ENCODE data around the gene DHX34. TPM values are rescaled to one million over a fixed set of nuclear protein-coding genes. Genes with fewer than 3 reads are reported as not detected.

The DHX34 gene
- total and polyA plus RNA-seq, 4 donors: 3.1 to 11.6 (median 6.1) TPM

DNA sequence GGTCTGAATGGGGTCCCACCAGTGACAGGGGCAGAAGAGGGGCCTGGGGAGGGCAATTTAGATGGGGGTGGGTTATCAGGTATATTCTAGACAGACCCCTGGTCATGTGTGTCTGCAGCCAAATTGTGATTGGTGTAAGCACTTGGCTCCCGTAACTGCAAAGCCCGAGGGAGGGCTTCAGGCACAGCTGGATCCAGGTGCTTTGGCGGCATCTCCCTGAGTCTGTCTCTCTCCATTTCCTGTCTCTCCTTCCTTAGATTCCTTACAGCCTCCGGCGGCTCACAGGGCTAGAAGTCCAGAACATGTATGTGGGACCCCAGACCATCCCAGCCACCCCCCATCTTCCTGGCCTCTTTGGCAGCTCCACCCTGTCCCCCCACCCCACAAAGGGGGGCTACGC lies 31.4 kb downstream of the DHX34 start:
- DNase-seq (ENCODE audit: low spot score): no peak
- H3K4me1 ChIP-seq (ENCODE audit: control insufficient read depth in 4 of 4, insufficient read depth in 4 of 4, low read length in 3 of 4): peaks cover 7 to 16% (median 12%) of the 10 kb centered on the region in 4 donors
- no peaks in the 10 kb centered on the region for H3K27me3 ChIP-seq (ENCODE audit: control insufficient read depth in 4 of 4, insufficient read depth in 4 of 4, low read length in 3 of 4)
- H3K36me3 ChIP-seq (ENCODE audit: control insufficient read depth in 4 of 4, insufficient read depth in 3 of 4, low read depth in 1 of 4, low read length in 3 of 4): peaks cover 10 to 43% (median 18%) of the 10 kb centered on the region in 4 donors
- no peak for TF ChIP-seq RXRA (IDR thresholded peaks at IDR 0.05)
- H3K9ac ChIP-seq (ENCODE audit: low read depth in 1 of 2, low read length in 2 of 2): no peak overlapping the region
- no peaks in the 10 kb centered on the region for H3K9me3 ChIP-seq (ENCODE audit: control insufficient read depth in 4 of 4, low read length in 3 of 4)
- 98% methylated on average over 6 of the region's 6 CpGs for WGBS
- no peak overlapping the region for H3K4me3 ChIP-seq (ENCODE audit: low read depth in 1 of 3, low read length in 3 of 3)
- H3K27ac ChIP-seq (ENCODE audit: low read depth in 1 of 2, low read length in 2 of 2): no peak overlapping the region

DNA sequence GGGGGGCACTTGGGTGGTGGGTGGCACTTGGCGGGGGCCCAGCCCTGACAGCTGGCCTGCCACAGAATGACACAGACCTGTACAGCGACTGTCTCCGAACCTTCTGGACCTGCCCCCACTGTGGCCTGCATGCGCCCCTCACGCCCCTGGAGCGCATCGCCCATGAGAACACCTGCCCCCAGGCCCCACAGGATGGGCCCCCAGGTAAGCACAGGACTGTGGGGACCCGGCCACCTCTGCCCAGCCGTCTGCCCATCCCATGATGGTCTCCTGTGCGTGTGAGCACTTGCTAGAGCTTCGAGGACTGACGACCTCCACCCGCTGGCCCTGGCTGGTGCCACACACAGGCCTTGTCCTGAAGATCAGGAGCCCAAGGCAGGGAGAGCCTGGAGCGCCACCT lies 32.0 kb downstream of the DHX34 start:
- WGBS: 95% methylated on average over 14 of the region's 14 CpGs
- no peaks in the 10 kb centered on the region for H3K27me3 ChIP-seq (ENCODE audit: control insufficient read depth in 4 of 4, insufficient read depth in 4 of 4, low read length in 3 of 4)
- no peak for DNase-seq (ENCODE audit: low spot score)
- H3K9me3 ChIP-seq (ENCODE audit: control insufficient read depth in 4 of 4, low read length in 3 of 4): no peaks in the 10 kb centered on the region
- H3K4me1 ChIP-seq (ENCODE audit: control insufficient read depth in 4 of 4, insufficient read depth in 4 of 4, low read length in 3 of 4): peaks cover 7 to 14% (median 11%) of the 10 kb centered on the region in 4 donors
- TF ChIP-seq JUND (IDR thresholded peaks at IDR 0.05) (no peak), YY1 (IDR thresholded peaks at IDR 0.05) (no peak), SP1 (IDR thresholded peaks at IDR 0.05) (no peak), HNF4A (conservative IDR thresholded peaks at IDR 0.05) (no peak), RAD21 (IDR thresholded peaks at IDR 0.05) (no peak), FOXA2 (IDR thresholded peaks at IDR 0.05) (no peak), RXRA (IDR thresholded peaks at IDR 0.05) (no peak), TAF1 (conservative IDR thresholded peaks at IDR 0.05) (no peak), HNF4G (IDR thresholded peaks at IDR 0.05) (no peak), FOXA1 (IDR thresholded peaks at IDR 0.05) (no peak)
- TF ChIP-seq, protein P1, sequence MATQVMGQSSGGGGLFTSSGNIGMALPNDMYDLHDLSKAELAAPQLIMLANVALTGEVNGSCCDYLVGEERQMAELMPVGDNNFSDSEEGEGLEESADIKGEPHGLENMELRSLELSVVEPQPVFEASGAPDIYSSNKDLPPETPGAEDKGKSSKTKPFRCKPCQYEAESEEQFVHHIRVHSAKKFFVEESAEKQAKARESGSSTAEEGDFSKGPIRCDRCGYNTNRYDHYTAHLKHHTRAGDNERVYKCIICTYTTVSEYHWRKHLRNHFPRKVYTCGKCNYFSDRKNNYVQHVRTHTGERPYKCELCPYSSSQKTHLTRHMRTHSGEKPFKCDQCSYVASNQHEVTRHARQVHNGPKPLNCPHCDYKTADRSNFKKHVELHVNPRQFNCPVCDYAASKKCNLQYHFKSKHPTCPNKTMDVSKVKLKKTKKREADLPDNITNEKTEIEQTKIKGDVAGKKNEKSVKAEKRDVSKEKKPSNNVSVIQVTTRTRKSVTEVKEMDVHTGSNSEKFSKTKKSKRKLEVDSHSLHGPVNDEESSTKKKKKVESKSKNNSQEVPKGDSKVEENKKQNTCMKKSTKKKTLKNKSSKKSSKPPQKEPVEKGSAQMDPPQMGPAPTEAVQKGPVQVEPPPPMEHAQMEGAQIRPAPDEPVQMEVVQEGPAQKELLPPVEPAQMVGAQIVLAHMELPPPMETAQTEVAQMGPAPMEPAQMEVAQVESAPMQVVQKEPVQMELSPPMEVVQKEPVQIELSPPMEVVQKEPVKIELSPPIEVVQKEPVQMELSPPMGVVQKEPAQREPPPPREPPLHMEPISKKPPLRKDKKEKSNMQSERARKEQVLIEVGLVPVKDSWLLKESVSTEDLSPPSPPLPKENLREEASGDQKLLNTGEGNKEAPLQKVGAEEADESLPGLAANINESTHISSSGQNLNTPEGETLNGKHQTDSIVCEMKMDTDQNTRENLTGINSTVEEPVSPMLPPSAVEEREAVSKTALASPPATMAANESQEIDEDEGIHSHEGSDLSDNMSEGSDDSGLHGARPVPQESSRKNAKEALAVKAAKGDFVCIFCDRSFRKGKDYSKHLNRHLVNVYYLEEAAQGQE (IDR thresholded peaks at IDR 0.05): no peak
- TF ChIP-seq, protein P2, sequence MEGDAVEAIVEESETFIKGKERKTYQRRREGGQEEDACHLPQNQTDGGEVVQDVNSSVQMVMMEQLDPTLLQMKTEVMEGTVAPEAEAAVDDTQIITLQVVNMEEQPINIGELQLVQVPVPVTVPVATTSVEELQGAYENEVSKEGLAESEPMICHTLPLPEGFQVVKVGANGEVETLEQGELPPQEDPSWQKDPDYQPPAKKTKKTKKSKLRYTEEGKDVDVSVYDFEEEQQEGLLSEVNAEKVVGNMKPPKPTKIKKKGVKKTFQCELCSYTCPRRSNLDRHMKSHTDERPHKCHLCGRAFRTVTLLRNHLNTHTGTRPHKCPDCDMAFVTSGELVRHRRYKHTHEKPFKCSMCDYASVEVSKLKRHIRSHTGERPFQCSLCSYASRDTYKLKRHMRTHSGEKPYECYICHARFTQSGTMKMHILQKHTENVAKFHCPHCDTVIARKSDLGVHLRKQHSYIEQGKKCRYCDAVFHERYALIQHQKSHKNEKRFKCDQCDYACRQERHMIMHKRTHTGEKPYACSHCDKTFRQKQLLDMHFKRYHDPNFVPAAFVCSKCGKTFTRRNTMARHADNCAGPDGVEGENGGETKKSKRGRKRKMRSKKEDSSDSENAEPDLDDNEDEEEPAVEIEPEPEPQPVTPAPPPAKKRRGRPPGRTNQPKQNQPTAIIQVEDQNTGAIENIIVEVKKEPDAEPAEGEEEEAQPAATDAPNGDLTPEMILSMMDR (IDR thresholded peaks at IDR 0.05; ENCODE audit: low read depth, low read length, missing input control): no peak
- TF ChIP-seq, protein P3, sequence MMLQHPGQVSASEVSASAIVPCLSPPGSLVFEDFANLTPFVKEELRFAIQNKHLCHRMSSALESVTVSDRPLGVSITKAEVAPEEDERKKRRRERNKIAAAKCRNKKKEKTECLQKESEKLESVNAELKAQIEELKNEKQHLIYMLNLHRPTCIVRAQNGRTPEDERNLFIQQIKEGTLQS (IDR thresholded peaks at IDR 0.05): no peak
- no peak overlapping the region for H3K9ac ChIP-seq (ENCODE audit: low read depth in 1 of 2, low read length in 2 of 2)
- H3K36me3 ChIP-seq (ENCODE audit: control insufficient read depth in 4 of 4, insufficient read depth in 3 of 4, low read depth in 1 of 4, low read length in 3 of 4): peaks cover 10 to 39% (median 16%) of the 10 kb centered on the region in 4 donors
- peak overlapping the region in 1 of 2 donors; percentile 7 for H3K27ac ChIP-seq (ENCODE audit: low read depth in 1 of 2, low read length in 2 of 2)
- no peak overlapping the region for H3K4me3 ChIP-seq (ENCODE audit: low read depth in 1 of 3, low read length in 3 of 3)
